CD14-positive monocyte (primary cell): ENCODE results near the gene TRAPPC4. TPM values are rescaled to one million over a fixed set of nuclear protein-coding genes. Genes with fewer than 3 reads are reported as not detected.
"Not testable (repeated sequence)": the region's sequence is repeated elsewhere in the genome, so short reads cannot be mapped to it uniquely, and the experiment has no call there.

Experiments used
- DNase-seq, 3 donors: peaks; one replicate each; pipeline ENCODE4 v3.0.0-alpha.2; 2011 to 2022
- H2AFZ ChIP-seq: 2 replicates; pipeline ENCODE4 v1.6.0; 2012; ENCODE audit warnings: mild to moderate bottlenecking, low read depth, low read length, inconsistent platforms; ENCODE audit not compliant: insufficient read depth, poor library complexity, severe bottlenecking
- H3K27ac ChIP-seq, 2 donors: 1 replicate in 1 of 2; 2 replicates in 1 of 2; pipeline ENCODE4 v1.5.1; 2012 to 2013; ENCODE audit warnings: low read length in 2 of 2, control low read depth in 1 of 2, inconsistent platforms in 1 of 2, low read depth in 1 of 2, mild to moderate bottlenecking in 1 of 2
- H3K27me3 ChIP-seq, 2 donors: one replicate each; pipeline versions ENCODE4 v1.6.0 to v1.6.1; 2011 to 2013; ENCODE audit warnings: low read length in 2 of 2; ENCODE audit not compliant: control insufficient read depth in 2 of 2, insufficient read depth in 2 of 2
- H3K36me3 ChIP-seq, 2 donors: replicated peaks in 1 of 2; 1 replicate in 1 of 2; 2 replicates in 1 of 2; pipeline versions ENCODE4 v1.5.1 to v1.6.1; 2012 to 2013; ENCODE audit warnings: low read length in 2 of 2, control low read depth in 1 of 2, inconsistent platforms in 1 of 2, mild to moderate bottlenecking in 1 of 2; ENCODE audit not compliant: insufficient read depth in 2 of 2, control insufficient read depth in 1 of 2
- H3K4me1 ChIP-seq, 2 donors: 1 replicate in 1 of 2; 2 replicates in 1 of 2; pipeline versions ENCODE4 v1.5.1 to v1.6.1; 2012 to 2013; ENCODE audit warnings: low read length in 2 of 2, control low read depth in 1 of 2, inconsistent platforms in 1 of 2, mild to moderate bottlenecking in 1 of 2, moderate library complexity in 1 of 2; ENCODE audit not compliant: insufficient read depth in 2 of 2, control insufficient read depth in 1 of 2
- H3K4me2 ChIP-seq: replicated peaks from 2 replicates; pipeline ENCODE3; 2012; ENCODE audit warnings: low read length, moderate library complexity, mild to moderate bottlenecking; ENCODE audit not compliant: poor library complexity, severe bottlenecking; ENCODE audit errors: extremely low read depth
- H3K4me3 ChIP-seq, 3 experiments: fragments of 200-600 bp in 1 of 3; sonication (generic) in 1 of 3; replicated peaks in 1 of 3; 1 replicate in 2 of 3; 2 replicates in 1 of 3; pipeline ENCODE4 v1.5.1; 2011 to 2013; ENCODE audit warnings: low read length in 3 of 3, mild to moderate bottlenecking in 3 of 3, control low read depth in 2 of 3, low read depth in 2 of 3, inconsistent platforms in 1 of 3, moderate library complexity in 1 of 3
- H3K79me2 ChIP-seq: 2 replicates; pipeline ENCODE4 v1.6.0; 2012; ENCODE audit warnings: mild to moderate bottlenecking, control low read depth, inconsistent platforms, low read length, moderate library complexity; ENCODE audit not compliant: insufficient read depth
- H3K9ac ChIP-seq: 2 replicates; pipeline ENCODE4 v1.6.0; 2017; ENCODE audit warnings: low read length, mild to moderate bottlenecking; ENCODE audit not compliant: insufficient read depth, poor library complexity, severe bottlenecking
- H3K9me3 ChIP-seq, 2 donors: replicated peaks in 1 of 2; 1 replicate in 1 of 2; 2 replicates in 1 of 2; pipeline versions ENCODE4 v1.5.1 to v1.6.1; 2012 to 2013; ENCODE audit warnings: low read length in 2 of 2, control low read depth in 1 of 2; ENCODE audit not compliant: control insufficient read depth in 1 of 2, insufficient read depth in 1 of 2
- H4K20me1 ChIP-seq: 2 replicates; pipeline ENCODE4 v1.6.0; 2012; ENCODE audit warnings: mild to moderate bottlenecking, low read length, control low read depth, moderate library complexity; ENCODE audit not compliant: insufficient read depth
- H3K27ac Mint-ChIP-seq, 7 donors: one replicate each; pipeline ENCODE4 v1.8.0; 2020; ENCODE audit warnings: mild to moderate bottlenecking in 7 of 7, mixed read lengths in 7 of 7, moderate library complexity in 6 of 7, inconsistent platforms in 2 of 7
- H3K27me3 Mint-ChIP-seq, 3 donors: one replicate each; pipeline ENCODE4 v1.8.0; 2021 to 2022; ENCODE audit warnings: low read depth in 3 of 3, mild to moderate bottlenecking in 3 of 3, mixed read lengths in 3 of 3, moderate library complexity in 3 of 3, inconsistent platforms in 1 of 3
- H3K36me3 Mint-ChIP-seq, 2 donors: one replicate each; pipeline ENCODE4 v1.8.0; 2020; ENCODE audit warnings: mixed read lengths in 2 of 2, inconsistent platforms in 1 of 2, mild to moderate bottlenecking in 1 of 2
- H3K4me1 Mint-ChIP-seq: one replicate; pipeline ENCODE4 v1.8.0; 2020; ENCODE audit warnings: mild to moderate bottlenecking, mixed read lengths
- H3K4me3 Mint-ChIP-seq, 2 donors: one replicate each; pipeline ENCODE4 v1.8.0; 2020; ENCODE audit warnings: mild to moderate bottlenecking in 2 of 2, mixed read lengths in 2 of 2, moderate library complexity in 1 of 2
- H3K9me3 Mint-ChIP-seq, 7 donors: one replicate each; pipeline ENCODE4 v1.8.0; 2020 to 2022; ENCODE audit warnings: mixed read lengths in 7 of 7, mild to moderate bottlenecking in 6 of 7, moderate library complexity in 6 of 7, inconsistent platforms in 2 of 7
- CTCF ChIP-seq: fragments of 200-600 bp; IDR thresholded peaks from one replicate; pipeline ENCODE4 v1.8.0; 2022; ENCODE audit warnings: antibody characterized with exemption, mild to moderate bottlenecking
- WGBS: methylation state at CpG from one replicate; pipeline ENCODE4 v1.1.5; 2013; ENCODE audit warnings: missing lambda C conversion rate; ENCODE audit not compliant: insufficient coverage; 5-methylcytosine and 5-hydroxymethylcytosine counted together
- intact Hi-C, 2 donors: fragments of 100-400 bp; cut with micrococcal nuclease; formaldehyde crosslinking; loops; one replicate each; pipeline versions ENCODE4 v1.15.0 to v1.15.1; 2023
- polyA minus RNA-seq: library from RNA; depleted of rRNA, polyadenylated mRNA; stranded (reverse); fragments of >200 nt; gene quantifications from 2 replicates; pipeline ENCODE4 v1.2.3, GENCODE V29; 2012
- polyA plus RNA-seq, 3 donors: library from polyadenylated mRNA; depleted of rRNA in 1 of 3; unstranded in 2 of 3; stranded (reverse) in 1 of 3; fragments of 300-500 nt in 2 of 3; fragments of >200 nt in 1 of 3; fragmentation: Illumina TruSeq in 2 of 3; gene quantifications; 1 replicate in 2 of 3; 2 replicates in 1 of 3; pipeline ENCODE4 v1.2.3, GENCODE V29; 2012 to 2021
- total RNA-seq, 12 experiments: library from RNA in 1 of 12; stranded (reverse) in 1 of 12; fragments of 120-200 nt in 1 of 12; gene quantifications; one replicate each; pipeline ENCODE4 v1.2.4 and lab custom pipeline; 2013 to 2026; ENCODE audit warnings: mixed read lengths in 6 of 12, inconsistent platforms in 1 of 12

TRAPPC4 gene, protein sequence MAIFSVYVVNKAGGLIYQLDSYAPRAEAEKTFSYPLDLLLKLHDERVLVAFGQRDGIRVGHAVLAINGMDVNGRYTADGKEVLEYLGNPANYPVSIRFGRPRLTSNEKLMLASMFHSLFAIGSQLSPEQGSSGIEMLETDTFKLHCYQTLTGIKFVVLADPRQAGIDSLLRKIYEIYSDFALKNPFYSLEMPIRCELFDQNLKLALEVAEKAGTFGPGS
- total RNA-seq (2013) = 57.4 TPM
- polyA plus RNA-seq (10 to 100 TPM; 46.9 to 54.5 (median 50.0) TPM), polyA minus RNA-seq (32.6 and 53.1 TPM in 2 replicates), total RNA-seq (lab: John Stamatoyannopoulos, UW) (8.6 to 23.0 (median 15.3) reads per million in 11 experiments)

- intact Hi-C loops = loop anchor here in 1 of 2 donors (5.0 kb wide), 3 partner anchors 49 to 91 kb away; partner anchors contain the start of genes BCL9L, DPAGT1 and VPS11
- peaks cover 53 to 63% of the 10 kb centered on the region in 2 donors for H3K36me3 ChIP-seq
- H4K20me1 ChIP-seq = peaks cover 3% of the 10 kb centered on the region
- peak within 1 kb of the TSS; percentile 93 to 96 for H3K27ac ChIP-seq
- no peaks in the 10 kb centered on the region for H3K9me3 Mint-ChIP-seq
- no peaks in the 10 kb centered on the region for H3K27me3 ChIP-seq
- H3K79me2 ChIP-seq = peaks cover 65% of the 10 kb centered on the region
- TF ChIP-seq CTCF = no peak
- H3K4me3 ChIP-seq = peak within 1 kb of the TSS; percentile 87 to 88 (median 88)
- WGBS = under 1% methylated on average over 63 of the region's 63 CpGs
- peak within 1 kb of the TSS; percentile 96 to 97 for H3K4me3 Mint-ChIP-seq
- peaks cover 0 to 1% (median 0%) of the 10 kb centered on the region in 3 donors for H3K27me3 Mint-ChIP-seq
- DNase-seq = peak; percentile 96 to 97 (median 96)
- peak within 1 kb of the TSS; percentile 96 for H3K4me2 ChIP-seq
- peaks cover 26 to 34% of the 10 kb centered on the region in 2 donors for H3K4me1 ChIP-seq
- H3K36me3 Mint-ChIP-seq = peaks cover 44 to 70% of the 10 kb centered on the region in 2 donors
- peak within 1 kb of the TSS; percentile 88 for H3K9ac ChIP-seq
- H2AFZ ChIP-seq = peak within 1 kb of the TSS; percentile 78
- H3K4me1 Mint-ChIP-seq = peaks cover 24% of the 10 kb centered on the region
- no peaks in the 10 kb centered on the region for H3K9me3 ChIP-seq
- H3K27ac Mint-ChIP-seq = peak within 1 kb of the TSS; percentile 98 to 100 (median 99)
Observed at GRCh38 chr11:119018074-119018938, at the start of gene TRAPPC4, which contains the start of gene RPS25. Gene TRAPPC4, plus strand, starts transcription at chr11:119018766. Its CDS starts 30 bp downstream, at chr11:119018796. Gene RPS25, minus strand, starts transcription at chr11:119018343. Its CDS starts 59 bp downstream, at chr11:119018284.

- Mint-ChIP-seq H3K27me3 (peaks cover 9 to 27% (median 16%) of the 10 kb centered on the region in 3 donors), H3K9me3 (peaks cover 0 to 14% (median 3%) of the 10 kb centered on the region in 7 donors)
- H3K4me1 Mint-ChIP-seq, H3K27ac Mint-ChIP-seq, DNase-seq, H3K4me1 ChIP-seq, H3K27ac ChIP-seq, H3K4me2 ChIP-seq, H3K9me3 ChIP-seq, H3K36me3 ChIP-seq, H3K4me3 ChIP-seq, H3K27me3 ChIP-seq, H3K4me3 Mint-ChIP-seq, H3K9ac ChIP-seq, H3K79me2 ChIP-seq, H3K36me3 Mint-ChIP-seq, H2AFZ ChIP-seq, intact Hi-C loops, H4K20me1 ChIP-seq: not testable (repeated sequence)
- no CpG with 5 or more reads among the region's 2 CpGs for WGBS
Observed at GRCh38 chr11:118969508-118969907, 49.1 kb upstream of the TRAPPC4 start.
